Ishikawa (cell line): ENCODE data around the gene LOXHD1.
A peak's percentile ranks its signal among the peaks of the same experiment; 100 is the strongest.

Source experiments
- CEBPB ChIP-seq: IDR thresholded peaks from 2 replicates; pipeline ENCODE4 v1.6.1; 2012
- CREB1 ChIP-seq: IDR thresholded peaks from 2 replicates; pipeline ENCODE4 v1.6.1; 2012; ENCODE audit warnings: low read depth
- EGR1 ChIP-seq: IDR thresholded peaks from 2 replicates; pipeline ENCODE4 v1.6.1; 2012
- EP300 ChIP-seq: IDR thresholded peaks from 2 replicates; pipeline ENCODE4 v1.6.1; 2012; ENCODE audit warnings: borderline replicate concordance
- FOXM1 ChIP-seq: IDR thresholded peaks from 2 replicates; pipeline ENCODE4 v1.6.1; 2012; ENCODE audit warnings: low read depth, borderline replicate concordance
- MAX ChIP-seq: IDR thresholded peaks from 2 replicates; pipeline ENCODE4 v1.6.1; 2012
- NFIC ChIP-seq: IDR thresholded peaks from 2 replicates; pipeline ENCODE4 v1.6.1; 2012
- RAD21 ChIP-seq: IDR thresholded peaks from 2 replicates; pipeline ENCODE4 v1.6.1; 2012; ENCODE audit warnings: low read depth
- TAF1 ChIP-seq: IDR thresholded peaks from 2 replicates; pipeline ENCODE4 v1.6.1; 2012; ENCODE audit warnings: low read depth, mild to moderate bottlenecking
- TCF12 ChIP-seq: IDR thresholded peaks from 2 replicates; pipeline ENCODE4 v1.6.1; 2012; ENCODE audit warnings: low read depth
- TEAD4 ChIP-seq: IDR thresholded peaks from 2 replicates; pipeline ENCODE4 v1.6.1; 2012
- YY1 ChIP-seq: IDR thresholded peaks from 2 replicates; pipeline ENCODE4 v1.6.1; 2012; ENCODE audit warnings: low read depth
- ZBTB7A ChIP-seq: IDR thresholded peaks from 2 replicates; pipeline ENCODE4 v1.6.1; 2012; ENCODE audit warnings: low read depth
- TF ChIP-seq, protein P1 (sequence below): IDR thresholded peaks from 2 replicates; pipeline ENCODE4 v1.6.1; 2012
- TF ChIP-seq, protein P2 (sequence below): IDR thresholded peaks from 2 replicates; pipeline ENCODE4 v1.6.1; 2012; ENCODE audit warnings: low read depth, mild to moderate bottlenecking

Gene LOXHD1

GRCh38 chr18:46531482-46531881, 125.5 kb downstream of the LOXHD1 start:
- TF ChIP-seq YY1 (no peak), TAF1 (no peak), TCF12 (no peak), NFIC (no peak), FOXM1 (no peak), EP300 (no peak), EGR1 (no peak), MAX (no peak), CREB1 (no peak), TEAD4 (no peak)
- TF ChIP-seq, protein P1, sequence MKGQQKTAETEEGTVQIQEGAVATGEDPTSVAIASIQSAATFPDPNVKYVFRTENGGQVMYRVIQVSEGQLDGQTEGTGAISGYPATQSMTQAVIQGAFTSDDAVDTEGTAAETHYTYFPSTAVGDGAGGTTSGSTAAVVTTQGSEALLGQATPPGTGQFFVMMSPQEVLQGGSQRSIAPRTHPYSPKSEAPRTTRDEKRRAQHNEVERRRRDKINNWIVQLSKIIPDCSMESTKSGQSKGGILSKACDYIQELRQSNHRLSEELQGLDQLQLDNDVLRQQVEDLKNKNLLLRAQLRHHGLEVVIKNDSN = no peak

DNA sequence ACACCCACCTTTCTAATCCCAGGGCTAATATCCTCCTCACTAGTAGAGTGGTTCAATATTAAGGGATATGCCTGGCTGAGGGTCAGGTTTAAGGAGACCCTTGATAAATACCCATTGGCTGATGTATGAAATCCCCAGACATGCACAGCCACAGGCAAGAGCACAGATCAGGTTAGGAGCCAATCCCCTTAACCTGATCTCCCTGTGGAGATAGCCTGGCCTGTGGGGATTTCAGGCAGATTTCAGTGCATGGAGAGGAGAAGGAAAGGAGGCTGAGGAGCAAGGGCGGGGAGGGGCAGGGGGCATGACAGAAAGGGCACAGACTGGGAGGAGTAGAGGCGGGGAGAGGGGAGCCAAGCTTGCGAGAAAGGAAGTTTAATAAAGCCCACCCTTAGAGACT, 129.0 kb downstream of the LOXHD1 start:
- no peak for TF ChIP-seq TAF1
- TF ChIP-seq EP300 = no peak
- TF ChIP-seq TEAD4 = no peak

- TF ChIP-seq, protein P2, sequence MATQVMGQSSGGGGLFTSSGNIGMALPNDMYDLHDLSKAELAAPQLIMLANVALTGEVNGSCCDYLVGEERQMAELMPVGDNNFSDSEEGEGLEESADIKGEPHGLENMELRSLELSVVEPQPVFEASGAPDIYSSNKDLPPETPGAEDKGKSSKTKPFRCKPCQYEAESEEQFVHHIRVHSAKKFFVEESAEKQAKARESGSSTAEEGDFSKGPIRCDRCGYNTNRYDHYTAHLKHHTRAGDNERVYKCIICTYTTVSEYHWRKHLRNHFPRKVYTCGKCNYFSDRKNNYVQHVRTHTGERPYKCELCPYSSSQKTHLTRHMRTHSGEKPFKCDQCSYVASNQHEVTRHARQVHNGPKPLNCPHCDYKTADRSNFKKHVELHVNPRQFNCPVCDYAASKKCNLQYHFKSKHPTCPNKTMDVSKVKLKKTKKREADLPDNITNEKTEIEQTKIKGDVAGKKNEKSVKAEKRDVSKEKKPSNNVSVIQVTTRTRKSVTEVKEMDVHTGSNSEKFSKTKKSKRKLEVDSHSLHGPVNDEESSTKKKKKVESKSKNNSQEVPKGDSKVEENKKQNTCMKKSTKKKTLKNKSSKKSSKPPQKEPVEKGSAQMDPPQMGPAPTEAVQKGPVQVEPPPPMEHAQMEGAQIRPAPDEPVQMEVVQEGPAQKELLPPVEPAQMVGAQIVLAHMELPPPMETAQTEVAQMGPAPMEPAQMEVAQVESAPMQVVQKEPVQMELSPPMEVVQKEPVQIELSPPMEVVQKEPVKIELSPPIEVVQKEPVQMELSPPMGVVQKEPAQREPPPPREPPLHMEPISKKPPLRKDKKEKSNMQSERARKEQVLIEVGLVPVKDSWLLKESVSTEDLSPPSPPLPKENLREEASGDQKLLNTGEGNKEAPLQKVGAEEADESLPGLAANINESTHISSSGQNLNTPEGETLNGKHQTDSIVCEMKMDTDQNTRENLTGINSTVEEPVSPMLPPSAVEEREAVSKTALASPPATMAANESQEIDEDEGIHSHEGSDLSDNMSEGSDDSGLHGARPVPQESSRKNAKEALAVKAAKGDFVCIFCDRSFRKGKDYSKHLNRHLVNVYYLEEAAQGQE = no peak
- no peak for TF ChIP-seq EGR1
- TF ChIP-seq FOXM1 = no peak
- no peak for TF ChIP-seq YY1
- TF ChIP-seq CREB1 = no peak
- no peak for TF ChIP-seq TCF12
- no peak for TF ChIP-seq TEAD4
- no peak for TF ChIP-seq CEBPB
Measured at GRCh38 chr18:46519870-46520269, 137.2 kb downstream of the LOXHD1 start.

GRCh38 chr18:46518438-46518837, 138.6 kb downstream of the LOXHD1 start:
- TF ChIP-seq TEAD4 (no peak), RAD21 (peak; percentile 36; the same call in 1 of the 2 replicates)

GRCh38 chr18:46516555-46516954, 140.5 kb downstream of the LOXHD1 start:
- TF ChIP-seq CEBPB = no peak
- no peak for TF ChIP-seq TAF1
- TF ChIP-seq, protein P2 = no peak
- no peak for TF ChIP-seq CREB1
- no peak for TF ChIP-seq TCF12
- TF ChIP-seq EP300 = no peak
- no peak for TF ChIP-seq MAX
- no peak for TF ChIP-seq YY1
- TF ChIP-seq EGR1 = no peak
- TF ChIP-seq TEAD4 = no peak
- TF ChIP-seq, protein P1 = no peak
- no peak for TF ChIP-seq RAD21
- TF ChIP-seq ZBTB7A = no peak
- no peak for TF ChIP-seq FOXM1
- TF ChIP-seq NFIC = no peak

DNA sequence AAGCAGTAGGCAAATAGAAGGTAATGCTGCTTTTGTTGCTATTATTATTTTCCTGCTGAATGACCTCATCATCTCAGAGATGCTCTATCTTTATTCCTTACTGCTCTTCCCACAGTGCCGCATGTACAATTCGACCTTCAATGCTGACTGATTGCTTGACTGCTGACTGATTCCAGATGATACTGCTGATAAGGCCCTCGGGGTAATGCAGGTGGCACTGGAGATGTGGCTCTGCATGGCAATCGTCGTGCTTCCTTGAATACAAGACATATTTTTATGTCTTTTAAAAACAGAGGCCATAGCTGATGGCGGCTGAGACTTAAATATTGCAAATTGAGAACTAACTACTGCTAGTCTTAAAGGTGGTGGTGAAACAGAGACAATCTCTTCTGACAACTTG, 146.6 kb downstream of the LOXHD1 start:
- TF ChIP-seq YY1 (no peak), ZBTB7A (no peak), RAD21 (no peak), EP300 (no peak)
- TF ChIP-seq, protein P1 = no peak

DNA sequence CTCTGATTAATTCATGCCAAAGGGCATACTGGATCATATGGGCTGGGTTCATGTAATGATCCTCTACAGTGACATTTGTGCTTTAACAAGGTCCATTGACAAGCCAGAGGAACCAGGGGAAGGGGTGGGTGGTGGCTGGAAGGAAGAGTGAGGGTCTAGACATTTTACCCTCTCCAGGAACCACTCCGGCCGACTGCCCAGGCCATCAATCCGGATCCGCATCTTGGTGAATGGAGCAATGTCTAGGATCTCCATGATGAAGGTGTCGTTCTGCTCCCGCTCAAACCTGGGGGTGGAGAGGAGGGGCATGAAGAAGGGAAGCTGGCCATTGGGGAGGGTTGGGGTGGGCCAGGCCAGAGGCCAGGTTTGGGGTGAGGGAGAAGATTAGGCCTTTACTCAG, 147.5 kb downstream of the LOXHD1 start:
- TF ChIP-seq TCF12 (no peak), CEBPB (no peak), MAX (no peak), TEAD4 (no peak), EGR1 (no peak), EP300 (no peak), ZBTB7A (no peak), YY1 (no peak), FOXM1 (no peak), TAF1 (no peak), CREB1 (no peak), NFIC (no peak), RAD21 (no peak)
- TF ChIP-seq, protein P2 = no peak
- TF ChIP-seq, protein P1 = no peak
